Heart left ventricle (tissue), 16 donors: ENCODE results near the gene LDHD. TPM values are rescaled to one million over a fixed set of nuclear protein-coding genes. Genes with fewer than 3 reads are reported as not detected.

ENCODE experiments used
- ATAC-seq, 4 donors: fragments of 200-7000 bp; cut with Tn5 transposase; one replicate each; pipeline ENCODE4 v1.9.1; 2020 to 2022; ENCODE audit warnings: moderate library complexity in 4 of 4, mild to moderate bottlenecking in 3 of 4, moderate number of reproducible peaks in 1 of 4
- DNase-seq, 5 donors: peaks; one replicate each; pipeline ENCODE4 v3.0.0-alpha.2; 2020
- H3K27ac ChIP-seq, 12 donors: fragments of 200-600 bp; sonication (generic) in 4 of 12; one replicate each; pipeline versions ENCODE4 v1.5.0 to v1.8.0; 2016 to 2022; ENCODE audit warnings: mild to moderate bottlenecking in 2 of 12
- H3K27me3 ChIP-seq, 9 donors: fragments of 200-600 bp; sonication (generic) in 2 of 9; one replicate each; pipeline versions ENCODE4 v1.5.1 to v1.8.0; 2016 to 2022; ENCODE audit warnings: mild to moderate bottlenecking in 3 of 9
- H3K36me3 ChIP-seq, 9 donors: fragments of 200-600 bp; sonication (generic) in 2 of 9; one replicate each; pipeline versions ENCODE4 v1.5.0 to v1.8.0; 2018 to 2022; ENCODE audit warnings: mild to moderate bottlenecking in 2 of 9
- H3K4me1 ChIP-seq, 12 donors: fragments of 200-600 bp; sonication (generic) in 4 of 12; one replicate each; pipeline versions ENCODE4 v1.5.0 to v1.8.0; 2016 to 2022; ENCODE audit warnings: mild to moderate bottlenecking in 3 of 12
- H3K4me3 ChIP-seq, 12 donors: fragments of 200-600 bp; sonication (generic) in 4 of 12; one replicate each; pipeline versions ENCODE4 v1.5.0 to v1.8.0; 2017 to 2022; ENCODE audit warnings: mild to moderate bottlenecking in 9 of 12, moderate library complexity in 4 of 12
- H3K9me3 ChIP-seq, 12 donors: fragments of 200-600 bp; sonication (generic) in 4 of 12; one replicate each; pipeline versions ENCODE4 v1.5.0 to v1.8.0; 2016 to 2022; ENCODE audit warnings: mild to moderate bottlenecking in 1 of 12
- CTCF ChIP-seq, 12 donors: fragments of 200-600 bp; sonication (generic) in 4 of 12; IDR thresholded peaks; one replicate each; pipeline versions ENCODE4 v1.5.0 to v1.8.0; 2018 to 2022; ENCODE audit warnings: antibody characterized with exemption in 12 of 12, mild to moderate bottlenecking in 5 of 12
- POLR2A ChIP-seq, 2 donors: fragments of 450-650 bp; IDR thresholded peaks; one replicate each; pipeline ENCODE4 v1.6.1; 2017; ENCODE audit warnings: antibody characterized with exemption in 2 of 2, mild to moderate bottlenecking in 2 of 2, moderate library complexity in 2 of 2
- WGBS, 4 donors: extraction: QIAGEN DNeasy Blood & Tissue Kit in 2 of 4; methylation state at CpG; one replicate each; pipeline versions ENCODE4 v1.1.5 to v1.1.7; 2013 to 2018; 5-methylcytosine and 5-hydroxymethylcytosine counted together
- intact Hi-C, 10 donors: fragments of 100-400 bp; cut with DNase I; formaldehyde crosslinking; loops; one replicate each; pipeline versions ENCODE4 v1.11.1 to v1.14.2; 2022
- polyA plus RNA-seq, 2 donors: library from polyadenylated mRNA; stranded (reverse); fragments of 200-250 nt; gene quantifications; one replicate each; pipeline ENCODE4 v1.2.3, GENCODE V29; 2013
- total RNA-seq, 9 donors: library from RNA; depleted of rRNA in 2 of 9; stranded (reverse); fragments of >200 nt in 2 of 9; fragmentation: NEBNext Ultra II Directional in 3 of 9; extraction: Animal tissue kit (Norgen Biotek cat#: 25700) in 3 of 9; gene quantifications; one replicate each; pipeline versions ENCODE4 v1.1.0 to v1.2.4, GENCODE V29; 2016 to 2023
- donor health status: ischemic (EF 13 %, LVEDD 7.1; RV severe dilation, severe dysfunction).
- donor health status: healthy with polysubstance abuse.
- donor health status: DM: no; HTN: yes; CAD: no.
- donor health status: DM: no; HTN: no; CAD: no.
- donor health status: ischemic (EF 25% LVEDD 6.9; RV normal size, moderate dysfunction).
- donor health status: ischemic (EF 25% LVEDD 5.7; RV mildly dilated, moderate dysfunction).
- donor health status: healthy.
- donor health status: DM: yes; HTN: yes; CAD: no.
- donor health status: ischemic (EF 35%, LVEDD 5.7; RV mildly dilated, moderate dysfunction).
- donor health status: nonischemic (EF 11% LVEDD 7.7; RV severe dilation, severe dysfunction).
- donor health status: DM: yes; HTN: yes; CAD: no.
- donor health status: PGD.
- donor health status: ischemic (EF 29% LVEDD 5.4; RV normal size, mild dysfunction).
- donor health status: nonischemic (EF 23%, LVEDD 6.1; RV moderate dilation, normal function).

LDHD gene
- total and polyA plus RNA-seq, 11 donors = 49.0 to 185 (median 90.6) TPM

GRCh38 chr16:75074304-75074793 is 42.2 kb downstream of the LDHD start:
- 87 to 95% (median 91%) methylated on average over 3 to 4 of the region's 4 CpGs for WGBS, 4 donors
- TF ChIP-seq POLR2A (IDR thresholded peaks at IDR 0.05) = no peak
- TF ChIP-seq CTCF (IDR thresholded peaks at IDR 0.05) = no peak
- ATAC-seq (no peak), DNase-seq (no peak)
- Histone ChIP-seq H3K4me3 (no peak overlapping the region), H3K9me3 (peaks cover 0 to 3% (median 0%) of the 10 kb centered on the region in 12 donors), H3K27me3 (no peaks in the 10 kb centered on the region), H3K27ac (peak overlapping the region in 1 of 12 donors; percentile 6), H3K36me3 (no peaks in the 10 kb centered on the region), H3K4me1 (peaks cover 2 to 62% (median 28%) of the 10 kb centered on the region in 12 donors)
- intact Hi-C loops = no loop called here

- H3K9me3 ChIP-seq = peaks cover 0 to 3% (median 0%) of the 10 kb centered on the region in 12 donors
- no peak for TF ChIP-seq POLR2A (IDR thresholded peaks at IDR 0.05)
- no peak for TF ChIP-seq CTCF (IDR thresholded peaks at IDR 0.05)
- H3K27me3 ChIP-seq = no peaks in the 10 kb centered on the region
- ATAC-seq (no peak), DNase-seq (no peak)
- intact Hi-C loops = no loop called here
- H3K36me3 ChIP-seq = no peaks in the 10 kb centered on the region
- H3K4me1 ChIP-seq = peaks cover 2 to 56% (median 28%) of the 10 kb centered on the region in 12 donors
- H3K4me3 ChIP-seq = no peak overlapping the region
- 80 to 85% (median 83%) methylated on average over 20 of the region's 20 CpGs for WGBS, 4 donors
- no peak overlapping the region for H3K27ac ChIP-seq
These were observed 42.9 kb downstream of the LDHD start for GRCh38 chr16:75073545-75074303.

GRCh38 chr16:75072239-75072947 is 44.2 kb downstream of the LDHD start:
- no peak for ATAC-seq
- Histone ChIP-seq H3K27me3 (no peaks in the 10 kb centered on the region), H3K36me3 (no peaks in the 10 kb centered on the region), H3K4me3 (no peak overlapping the region), H3K9me3 (peaks cover 0 to under 1% (median 0%) of the 10 kb centered on the region in 12 donors), H3K4me1 (peaks cover 2 to 56% (median 29%) of the 10 kb centered on the region in 12 donors), H3K27ac (no peak overlapping the region)
- intact Hi-C loops = no loop called here
- 86 to 96% (median 88%) methylated on average over 2 of the region's 2 CpGs for WGBS, 4 donors
- TF ChIP-seq POLR2A (IDR thresholded peaks at IDR 0.05) (no peak), CTCF (IDR thresholded peaks at IDR 0.05) (no peak)
- DNase-seq = no peak

- no peak for ATAC-seq
- TF ChIP-seq POLR2A (IDR thresholded peaks at IDR 0.05) (no peak), CTCF (IDR thresholded peaks at IDR 0.05) (no peak)
- intact Hi-C loops = no loop called here
- Histone ChIP-seq H3K9me3 (no peaks in the 10 kb centered on the region), H3K4me3 (no peak overlapping the region), H3K27me3 (no peaks in the 10 kb centered on the region), H3K27ac (no peak overlapping the region), H3K36me3 (no peaks in the 10 kb centered on the region), H3K4me1 (peaks cover 2 to 54% (median 29%) of the 10 kb centered on the region in 12 donors)
- WGBS, 4 donors = 92 to 97% (median 95%) methylated on average over 3 of the region's 3 CpGs
- DNase-seq = no peak
These were observed 45.0 kb downstream of the LDHD start for GRCh38 chr16:75071621-75072020.
